Activated CD8-positive, alpha-beta memory T cell treated with anti-CD3 and anti-CD28 coated beads for 24 hours (primary cell): ENCODE data around the gene SOS1.
"Not testable (repeated sequence)": the region's sequence is repeated elsewhere in the genome, so short reads cannot be mapped to it uniquely, and the experiment has no call there.

ENCODE experiments used
- DNase-seq: peaks from one replicate; pipeline ENCODE4 v3.0.0-alpha.2; 2020

Gene SOS1

DNA sequence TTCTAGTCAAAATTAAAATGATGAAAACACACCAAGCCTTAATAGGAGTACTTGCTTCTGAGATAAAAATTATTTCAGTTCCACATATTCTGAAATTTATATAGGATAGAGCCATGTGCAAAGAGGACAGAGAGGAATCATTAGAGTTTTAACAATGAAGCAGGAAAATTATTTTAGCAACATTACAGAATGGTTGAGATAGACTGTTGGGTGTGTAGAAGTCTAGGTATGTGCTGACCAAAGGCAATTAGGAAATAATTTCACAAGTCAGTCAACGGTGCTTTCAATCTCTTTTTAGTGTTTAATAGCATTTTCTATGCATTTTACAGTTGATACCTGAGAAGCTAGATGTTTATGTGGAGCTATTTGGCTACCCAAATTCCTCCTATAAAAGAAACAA is 25.2 kb downstream of the SOS1 start:
- no peak for DNase-seq

GRCh38 chr2:39094717-39095363 is 26.0 kb downstream of the SOS1 start:
- no peak for DNase-seq

GRCh38 chr2:39093218-39093898 is 27.5 kb downstream of the SOS1 start:
- DNase-seq = no peak

DNA sequence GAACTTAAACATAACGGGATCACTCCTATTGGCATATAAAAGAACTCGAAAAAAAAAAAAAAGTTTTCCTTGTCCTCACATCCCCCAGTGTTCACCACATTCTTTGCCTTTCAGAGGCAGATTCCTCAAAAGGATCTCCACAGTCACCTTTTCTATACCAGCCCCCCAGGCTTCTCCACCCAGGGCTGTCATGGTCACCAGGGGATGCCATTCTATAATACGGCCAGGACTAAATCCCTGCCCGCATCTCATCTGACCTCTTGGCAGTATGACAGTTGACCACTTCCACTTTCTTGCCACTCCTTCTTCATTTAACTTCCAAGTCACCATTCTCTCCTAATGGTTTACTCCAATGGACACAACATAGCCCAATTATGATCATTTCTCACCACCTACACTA is 29.3 kb downstream of the SOS1 start:
- DNase-seq = no peak

- DNase-seq = no peak
These were observed 29.8 kb downstream of the SOS1 start for GRCh38 chr2:39091063-39091462.

DNA sequence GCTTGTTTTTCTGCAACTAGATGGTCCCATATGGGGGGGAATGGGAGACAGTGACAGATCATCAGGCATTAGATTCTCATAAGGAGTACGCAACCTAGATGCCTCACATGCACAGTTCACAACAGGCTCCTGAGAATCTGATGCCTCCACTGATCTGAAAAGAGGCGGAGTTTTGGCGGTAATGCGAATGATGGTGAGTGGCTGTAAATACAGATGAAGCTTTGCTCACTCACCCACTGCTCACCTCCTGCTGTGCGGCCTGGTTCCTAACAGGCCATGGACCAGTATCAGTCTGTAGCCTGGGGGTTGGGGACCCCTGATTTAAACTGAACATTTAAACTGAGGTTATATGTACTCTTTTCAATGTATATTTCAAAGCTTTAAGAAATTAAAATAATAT is 40.7 kb downstream of the SOS1 start:
- no peak for DNase-seq

GRCh38 chr2:39069890-39070465 is 50.9 kb downstream of the SOS1 start:
- no peak for DNase-seq

- no peak for DNase-seq
These were observed 51.7 kb downstream of the SOS1 start for GRCh38 chr2:39069136-39069515.

- no peak for DNase-seq
These were observed 52.3 kb downstream of the SOS1 start for GRCh38 chr2:39068299-39069135.

DNA sequence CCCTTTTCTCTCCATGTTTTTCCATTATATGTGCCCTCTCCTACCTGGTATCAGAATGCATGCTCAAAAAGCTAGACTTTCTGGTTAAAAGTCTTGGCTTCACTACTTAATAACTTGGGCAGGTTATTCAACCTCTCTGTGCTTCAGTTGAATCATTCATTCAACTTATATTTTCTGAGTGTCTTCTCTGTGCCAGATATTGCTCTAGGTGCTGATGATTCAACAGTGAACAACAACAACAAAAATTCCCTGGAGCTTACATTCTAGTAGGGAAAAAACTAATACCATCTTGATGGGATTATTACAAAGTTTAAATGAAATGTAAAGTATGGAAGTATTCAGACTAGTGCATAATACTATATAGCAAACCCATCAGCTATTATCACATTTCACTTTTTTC is 55.2 kb downstream of the SOS1 start:
- DNase-seq = no peak

GRCh38 chr2:39062320-39062719 is 58.5 kb downstream of the SOS1 start:
- no peak for DNase-seq

DNA sequence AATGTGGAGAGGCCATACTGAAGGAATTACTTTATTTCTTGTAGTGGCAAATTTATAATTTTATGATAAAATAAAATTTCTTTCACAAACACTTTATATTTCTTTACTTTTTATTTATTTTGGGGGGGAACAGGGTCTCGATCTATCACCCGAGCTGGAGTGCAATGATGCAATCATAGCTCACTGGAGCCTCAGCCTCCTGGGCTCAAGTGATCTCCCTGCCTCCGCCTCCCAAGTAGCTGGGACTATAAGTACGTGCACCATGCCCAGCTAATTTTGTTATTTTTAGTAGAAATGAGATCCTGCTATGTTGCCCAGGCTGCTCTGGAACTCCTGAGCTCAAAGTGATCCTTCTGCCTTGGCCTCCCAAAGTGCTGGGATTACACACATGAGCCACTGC is 59.6 kb downstream of the SOS1 start:
- DNase-seq = no peak

DNA sequence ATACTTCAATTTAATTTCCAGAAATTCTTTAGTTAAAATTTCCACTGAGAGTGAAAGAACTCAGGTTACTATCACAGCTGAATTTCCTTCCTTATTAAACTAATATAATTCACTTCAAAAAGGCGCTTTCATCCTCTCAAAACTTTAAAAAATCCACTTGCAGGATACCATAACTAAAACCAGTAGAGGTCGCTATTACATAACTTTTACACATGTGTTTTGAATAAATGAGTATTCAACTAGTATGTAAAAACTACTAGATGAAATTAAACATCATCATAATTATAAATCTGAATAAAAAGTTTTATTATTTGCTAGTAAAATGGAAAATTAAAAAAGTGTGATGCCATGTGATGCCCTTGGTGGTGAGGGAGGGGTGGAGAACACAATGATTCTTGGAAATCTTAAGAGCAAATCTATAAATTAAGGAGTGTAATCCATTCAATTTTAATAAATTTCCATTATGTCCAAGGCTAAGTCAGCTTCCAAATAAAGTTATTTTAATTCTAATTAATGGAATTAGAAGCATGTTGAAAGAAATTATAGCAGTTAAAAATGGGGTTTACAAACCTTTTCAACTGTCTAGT is 61.4 kb downstream of the SOS1 start:
- no peak for DNase-seq

- no peak for DNase-seq
These were observed 62.8 kb downstream of the SOS1 start for GRCh38 chr2:39058101-39058500.

DNA sequence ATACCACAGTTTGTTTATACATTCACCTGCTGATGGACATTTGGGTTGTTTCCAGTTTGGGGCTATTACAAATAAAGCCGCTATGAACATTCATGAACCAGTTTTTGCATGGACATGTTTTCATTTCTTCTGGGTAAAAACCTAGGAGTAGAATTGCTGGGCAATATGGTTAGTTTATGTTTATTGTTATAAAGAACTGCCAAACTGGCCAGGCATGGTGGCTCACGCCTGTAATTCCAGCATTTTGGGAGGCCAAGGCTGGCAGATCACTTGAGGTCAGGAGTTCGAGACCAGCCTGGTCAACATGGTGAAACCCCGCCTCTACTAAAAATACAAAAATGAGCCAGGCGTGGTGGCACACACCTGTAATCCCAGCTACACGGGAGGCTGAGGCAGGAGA is 68.2 kb downstream of the SOS1 start:
- DNase-seq = not testable (repeated sequence)

GRCh38 chr2:39050109-39050508 is 70.7 kb downstream of the SOS1 start:
- no peak for DNase-seq

DNA sequence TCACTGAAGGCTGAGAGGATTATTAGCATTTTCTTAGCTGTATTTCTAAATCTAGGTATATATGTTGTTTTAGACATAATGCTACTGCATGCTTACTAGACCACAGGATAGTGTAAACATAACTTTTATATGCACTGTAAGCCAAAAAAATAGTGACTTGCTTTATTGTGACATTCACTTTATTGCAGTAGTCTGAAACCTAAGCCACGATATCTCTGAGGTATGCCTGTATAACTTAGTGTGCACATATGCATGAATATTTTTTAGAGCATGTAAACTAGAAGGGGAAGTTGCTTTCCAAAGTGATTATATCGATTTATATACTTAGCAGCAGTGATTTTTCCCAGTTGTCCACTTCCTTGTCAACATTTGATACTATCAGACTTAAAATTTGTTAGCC is 81.8 kb downstream of the SOS1 start:
- DNase-seq = no peak

GRCh38 chr2:39033980-39034379 is 86.9 kb downstream of the SOS1 start:
- no peak for DNase-seq

DNA sequence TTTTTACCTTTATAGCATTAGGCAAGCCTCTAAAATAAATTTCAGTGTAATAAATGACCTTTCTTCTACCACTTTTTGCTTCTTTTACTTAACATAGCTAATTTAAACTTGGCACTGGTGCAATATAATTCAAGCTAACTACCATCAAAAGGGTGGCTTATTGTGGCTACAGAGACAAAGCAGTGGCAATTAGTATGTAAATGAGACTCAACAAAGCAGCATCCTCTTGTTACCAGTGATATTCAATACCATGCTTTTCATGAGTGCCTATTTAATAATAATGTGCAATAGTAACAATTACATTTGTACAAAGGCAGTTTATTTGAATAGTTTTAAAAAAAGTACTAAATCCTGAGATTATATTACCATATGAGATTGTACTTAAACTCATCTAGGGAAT is 93.4 kb downstream of the SOS1 start:
- no peak for DNase-seq

DNA sequence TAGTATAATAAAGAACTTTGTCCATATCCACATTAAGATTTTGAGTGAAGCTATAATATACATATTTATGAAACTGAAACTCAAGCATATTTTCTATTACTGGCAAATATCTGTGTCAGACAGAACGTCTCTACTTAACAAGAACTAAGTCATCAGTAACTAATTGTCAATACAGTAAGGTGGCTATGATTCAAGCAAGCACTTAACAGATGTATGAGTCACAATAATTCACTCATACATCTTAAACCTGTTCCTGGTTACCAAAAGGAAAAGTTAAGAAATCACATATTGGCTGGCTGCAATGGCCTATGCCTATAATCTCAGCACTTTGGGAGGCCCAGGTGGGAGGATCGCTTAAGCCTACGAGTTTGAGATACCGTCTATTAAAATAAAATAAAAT is 96.0 kb downstream of the SOS1 start:
- DNase-seq = no peak

DNA sequence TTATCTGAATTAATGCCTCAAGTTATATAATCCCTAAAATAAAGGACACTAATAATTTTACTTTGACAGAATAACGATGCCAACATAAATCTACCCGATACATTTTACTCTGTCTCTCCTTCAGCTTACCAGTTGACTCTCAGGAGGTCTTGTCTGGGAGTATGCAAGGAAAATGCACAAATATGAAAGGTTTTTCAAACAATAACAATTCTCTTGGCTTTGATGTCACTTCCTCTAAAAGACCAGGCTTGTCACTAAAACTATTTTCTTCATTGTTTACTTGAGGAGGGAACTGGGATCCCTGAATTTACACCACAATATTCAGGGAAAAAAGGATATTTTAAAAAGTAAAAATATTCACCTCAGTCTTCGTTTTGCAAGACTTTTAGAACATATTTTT is 97.2 kb downstream of the SOS1 start:
- DNase-seq = no peak

DNA sequence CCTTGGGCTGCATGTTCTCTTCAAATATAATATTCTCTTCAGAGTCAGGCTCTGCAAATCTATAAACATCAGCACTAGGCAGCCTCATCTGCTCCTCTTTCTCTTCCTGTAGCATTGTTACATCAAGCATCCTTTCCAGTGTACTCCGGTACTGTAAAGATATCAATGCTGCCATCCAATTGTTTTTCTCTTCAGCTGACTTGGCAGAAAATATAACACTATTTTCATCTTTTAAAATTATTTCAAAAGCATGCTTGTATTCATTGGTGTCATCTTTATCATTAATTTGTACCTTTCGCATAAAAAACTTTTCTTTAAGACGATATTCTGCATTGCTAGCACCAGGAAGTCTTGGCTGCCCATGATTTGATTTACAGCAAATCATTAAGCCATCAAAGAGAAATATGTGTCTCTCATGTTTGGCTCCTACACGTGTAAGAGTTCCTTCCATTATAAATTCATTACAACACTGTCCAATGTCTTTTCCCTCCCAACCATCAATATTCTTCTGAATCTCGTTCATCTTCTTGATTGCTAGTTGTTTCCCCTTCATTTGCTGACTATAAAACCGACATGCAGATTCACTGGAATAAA is 98.1 kb downstream of the SOS1 start:
- no peak for DNase-seq

DNA sequence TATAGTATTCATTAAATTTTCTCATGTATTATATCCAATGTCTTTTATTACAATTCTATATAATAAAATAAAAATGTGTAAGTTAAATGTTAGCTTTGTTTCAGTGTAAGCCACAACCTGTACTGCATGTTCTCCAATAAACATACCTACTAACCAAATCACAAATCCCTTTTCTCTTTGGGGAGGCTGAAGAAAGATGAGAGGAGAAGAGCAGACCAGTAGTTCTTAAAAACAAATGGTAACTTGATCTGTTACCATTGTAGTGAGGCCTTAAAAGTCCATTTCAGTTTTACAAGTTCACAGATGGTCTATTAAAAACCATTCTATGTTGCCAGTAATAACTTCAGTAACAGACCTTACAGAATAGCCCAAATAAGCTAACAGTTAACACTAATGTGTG is 100.5 kb downstream of the SOS1 start:
- no peak for DNase-seq
